UCSD-AML1 (cell line): ENCODE data around the gene NPDC1.
"Not testable (repeated sequence)": the region's sequence is repeated elsewhere in the genome, so short reads cannot be mapped to it uniquely, and the experiment has no call there.

Experiments used
- DNase-seq: peaks from one replicate; lab custom pipeline; 2025; ENCODE audit not compliant: unreplicated experiment; lab: John Stamatoyannopoulos, UW

The NPDC1 gene

GRCh38 chr9:137041124-137041523, 4.9 kb downstream of the NPDC1 start:
- peak; percentile 19 for DNase-seq

- no peak for DNase-seq
These were observed 5.4 kb downstream of the NPDC1 start for GRCh38 chr9:137040568-137040967.

GRCh38 chr9:137039611-137040366, 6.2 kb downstream of the NPDC1 start:
- no peak for DNase-seq

GRCh38 chr9:137038916-137039315, 7.1 kb downstream of the NPDC1 start:
- DNase-seq, result no peak

GRCh38 chr9:137037483-137037882, 8.5 kb downstream of the NPDC1 start:
- no peak for DNase-seq

GRCh38 chr9:137037035-137037434, 8.9 kb downstream of the NPDC1 start:
- DNase-seq, result no peak

- no peak for DNase-seq
These were observed 10.0 kb downstream of the NPDC1 start for GRCh38 chr9:137035937-137036336.

- DNase-seq, result no peak
These were observed 10.5 kb downstream of the NPDC1 start for GRCh38 chr9:137035507-137035834.

- peak; percentile 82 for DNase-seq
These were observed 11.1 kb downstream of the NPDC1 start for GRCh38 chr9:137034709-137035506.

GRCh38 chr9:137034039-137034708, 11.8 kb downstream of the NPDC1 start:
- DNase-seq, result peak; percentile 47

GRCh38 chr9:137033481-137033880, 12.5 kb downstream of the NPDC1 start:
- not testable (repeated sequence) for DNase-seq

- DNase-seq, result peak; percentile 69
These were observed 13.1 kb downstream of the NPDC1 start for GRCh38 chr9:137032858-137033257.

GRCh38 chr9:137031904-137032640, 13.9 kb downstream of the NPDC1 start, which contains the start of gene FUT7:
Gene FUT7 (minus strand): TSS chr9:137032088. CDS start chr9:137031991, 97 bp downstream.
- peak; percentile 64 for DNase-seq

GRCh38 chr9:137030538-137031527, 15.1 kb downstream of the NPDC1 start:
- peak; percentile 87 for DNase-seq

- peak; percentile 55 for DNase-seq
These were observed 16.0 kb downstream of the NPDC1 start for GRCh38 chr9:137030006-137030405.

GRCh38 chr9:137029058-137029936, 16.7 kb downstream of the NPDC1 start:
- DNase-seq, result peak; percentile 88

GRCh38 chr9:137028263-137029057, 17.5 kb downstream of the NPDC1 start:
- peak; percentile 84 for DNase-seq
